Ascending aorta (tissue), 2 donors: Measurements from ENCODE around the gene GRK5. TPM values are rescaled to one million over a fixed set of nuclear protein-coding genes. Genes with fewer than 3 reads are reported as not detected.
A peak's percentile ranks its signal among the peaks of the same experiment; 100 is the strongest.

Experiments
- DNase-seq, 2 donors: peaks; one replicate each; pipeline ENCODE4 v3.0.0-alpha.2; 2019; ENCODE audit warnings: low spot score in 2 of 2
- H3K27ac ChIP-seq, 2 donors: fragments of 200-600 bp; sonication (generic); one replicate each; pipeline ENCODE4 v1.5.1; 2016 to 2017; ENCODE audit warnings: mild to moderate bottlenecking in 1 of 2
- H3K27me3 ChIP-seq: fragments of 200-600 bp; sonication (generic); one replicate; pipeline ENCODE4 v1.5.1; 2017
- H3K36me3 ChIP-seq, 2 donors: fragments of 200-600 bp; sonication (generic); one replicate each; pipeline ENCODE4 v1.5.1; 2016
- H3K4me1 ChIP-seq, 2 donors: fragments of 200-600 bp; sonication (generic); one replicate each; pipeline ENCODE4 v1.5.1; 2016 to 2017; ENCODE audit warnings: mild to moderate bottlenecking in 1 of 2
- H3K4me3 ChIP-seq, 2 donors: fragments of 200-600 bp; sonication (generic); one replicate each; pipeline ENCODE4 v1.5.1; 2016 to 2017; ENCODE audit warnings: mild to moderate bottlenecking in 1 of 2
- H3K9me3 ChIP-seq, 2 donors: fragments of 200-600 bp; sonication (generic); one replicate each; pipeline ENCODE4 v1.5.1; 2016
- intact Hi-C: fragments of 100-400 bp; cut with DNase I; formaldehyde crosslinking; loops from one replicate; pipeline ENCODE4 v1.15.1; 2023
- total RNA-seq: library from RNA; depleted of rRNA; stranded (reverse); fragments of >200 nt; gene quantifications from one replicate; pipeline ENCODE4 v1.1.0, GENCODE V29; 2016
- TF ChIP-seq, protein P1 (sequence below), 3 experiments: fragments of 200-600 bp in 2 of 3; fragments of 450-650 bp in 1 of 3; sonication (generic) in 2 of 3; IDR thresholded peaks; one replicate each; pipeline ENCODE4 v1.5.1; 2016 to 2019; ENCODE audit warnings: antibody characterized with exemption in 3 of 3, mild to moderate bottlenecking in 1 of 3, moderate library complexity in 1 of 3

The GRK5 gene
- total RNA-seq, 1 donor from 2014 or later, result 75.5 TPM

- DNase-seq, result no peak
- H3K27ac ChIP-seq, result no peak overlapping the region
- H3K4me3 ChIP-seq, result no peak overlapping the region
- H3K27me3 ChIP-seq, result no peaks in the 10 kb centered on the region
- TF ChIP-seq, protein P1, sequence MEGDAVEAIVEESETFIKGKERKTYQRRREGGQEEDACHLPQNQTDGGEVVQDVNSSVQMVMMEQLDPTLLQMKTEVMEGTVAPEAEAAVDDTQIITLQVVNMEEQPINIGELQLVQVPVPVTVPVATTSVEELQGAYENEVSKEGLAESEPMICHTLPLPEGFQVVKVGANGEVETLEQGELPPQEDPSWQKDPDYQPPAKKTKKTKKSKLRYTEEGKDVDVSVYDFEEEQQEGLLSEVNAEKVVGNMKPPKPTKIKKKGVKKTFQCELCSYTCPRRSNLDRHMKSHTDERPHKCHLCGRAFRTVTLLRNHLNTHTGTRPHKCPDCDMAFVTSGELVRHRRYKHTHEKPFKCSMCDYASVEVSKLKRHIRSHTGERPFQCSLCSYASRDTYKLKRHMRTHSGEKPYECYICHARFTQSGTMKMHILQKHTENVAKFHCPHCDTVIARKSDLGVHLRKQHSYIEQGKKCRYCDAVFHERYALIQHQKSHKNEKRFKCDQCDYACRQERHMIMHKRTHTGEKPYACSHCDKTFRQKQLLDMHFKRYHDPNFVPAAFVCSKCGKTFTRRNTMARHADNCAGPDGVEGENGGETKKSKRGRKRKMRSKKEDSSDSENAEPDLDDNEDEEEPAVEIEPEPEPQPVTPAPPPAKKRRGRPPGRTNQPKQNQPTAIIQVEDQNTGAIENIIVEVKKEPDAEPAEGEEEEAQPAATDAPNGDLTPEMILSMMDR (IDR thresholded peaks at IDR 0.05), result no peak
- H3K4me1 ChIP-seq, result peaks cover 4 to 13% of the 10 kb centered on the region in 2 donors
- H3K36me3 ChIP-seq, result peaks cover 0 to 9% of the 10 kb centered on the region in 2 donors
- intact Hi-C loops, result no loop called here
- no peaks in the 10 kb centered on the region for H3K9me3 ChIP-seq
Measured at GRCh38 chr10:119327096-119327745, 119.8 kb downstream of the GRK5 start.

GRCh38 chr10:119328223-119328622, 120.9 kb downstream of the GRK5 start:
- Histone ChIP-seq H3K4me3 (no peak overlapping the region), H3K27ac (no peak overlapping the region), H3K4me1 (peaks cover 4 to 13% of the 10 kb centered on the region in 2 donors), H3K36me3 (peaks cover 0 to 13% of the 10 kb centered on the region in 2 donors), H3K9me3 (no peaks in the 10 kb centered on the region), H3K27me3 (no peaks in the 10 kb centered on the region)
- intact Hi-C loops, result no loop called here
- TF ChIP-seq, protein P1 (IDR thresholded peaks at IDR 0.05), result no peak
- no peak for DNase-seq

DNA sequence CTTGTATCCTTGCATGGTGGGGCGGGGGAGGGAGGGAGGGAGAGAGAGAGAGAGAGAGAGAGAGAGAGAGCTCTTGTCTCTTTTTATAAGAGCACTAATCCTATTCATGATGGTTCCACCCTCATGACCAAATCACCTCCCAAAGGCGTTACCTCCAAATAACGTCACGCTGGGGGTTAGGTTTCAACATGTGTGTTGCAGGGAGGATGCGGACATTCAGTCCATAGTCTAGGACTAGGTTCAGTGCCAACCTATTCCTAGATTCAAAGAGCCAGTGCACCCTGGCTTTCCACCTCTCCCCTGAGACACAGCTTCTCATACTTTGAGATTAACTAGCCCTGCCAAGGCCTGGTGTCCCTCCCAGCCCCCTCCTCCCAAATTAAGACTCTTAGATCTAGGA, 123.0 kb downstream of the GRK5 start:
- H3K36me3 ChIP-seq, result peaks cover 0 to 13% of the 10 kb centered on the region in 2 donors

GRCh38 chr10:119331061-119331460, 123.7 kb downstream of the GRK5 start:
- intact Hi-C loops, result no loop called here
- TF ChIP-seq, protein P1 (IDR thresholded peaks at IDR 0.05), result no peak
- peaks cover 5 to 13% of the 10 kb centered on the region in 2 donors for H3K36me3 ChIP-seq
- no peak overlapping the region for H3K4me3 ChIP-seq
- peaks cover 4 to 14% of the 10 kb centered on the region in 2 donors for H3K4me1 ChIP-seq
- peak in 1 of 2 donors; percentile 68 for DNase-seq
- peak overlapping the region; percentile 58 to 68 for H3K27ac ChIP-seq
- H3K9me3 ChIP-seq, result no peaks in the 10 kb centered on the region
- no peaks in the 10 kb centered on the region for H3K27me3 ChIP-seq

More for the DNA sequence above, 123.0 kb downstream of the GRK5 start:
- TF ChIP-seq, protein P1 (IDR thresholded peaks at IDR 0.05), result no peak
- H3K4me1 ChIP-seq, result peaks cover 4 to 14% of the 10 kb centered on the region in 2 donors
- no peak for DNase-seq
- no peaks in the 10 kb centered on the region for H3K27me3 ChIP-seq
- peak overlapping the region; percentile 58 to 68 for H3K27ac ChIP-seq
- H3K4me3 ChIP-seq, result no peak overlapping the region
- intact Hi-C loops, result no loop called here
- no peaks in the 10 kb centered on the region for H3K9me3 ChIP-seq

- TF ChIP-seq, protein P1 (IDR thresholded peaks at IDR 0.05), result no peak
- intact Hi-C loops, result no loop called here
- DNase-seq, result no peak
- Histone ChIP-seq H3K4me1 (peaks cover 4 to 14% of the 10 kb centered on the region in 2 donors), H3K9me3 (no peaks in the 10 kb centered on the region), H3K27me3 (no peaks in the 10 kb centered on the region), H3K27ac (no peak overlapping the region), H3K36me3 (peaks cover 5 to 6% of the 10 kb centered on the region in 2 donors), H3K4me3 (no peak overlapping the region)
Measured at GRCh38 chr10:119333146-119333792, 125.9 kb downstream of the GRK5 start.
